ENCODE results near the gene PIP4P1. TPM values are rescaled to one million over a fixed set of nuclear protein-coding genes. Genes with fewer than 3 reads are reported as not detected.

PIP4P1 gene
- total and polyA plus RNA-seq, 9 of the 15 experiments (the other 6 are each of a cell fraction or from before 2014, with no cell fraction given) = 5.3 to 20.9 (median 10.7) TPM

- no peak for TF ChIP-seq TCF15 (CRISPR knock-in tag; IDR thresholded peaks at IDR 0.05)
- no peak for TF ChIP-seq PCBP2 (IDR thresholded peaks at IDR 0.05; ENCODE audit: low read depth, low read length, poor library complexity, severe bottlenecking)
- TF ChIP-seq ATF1 (CRISPR knock-in tag; IDR thresholded peaks at IDR 0.05) = no peak
- peak; percentile 84 for TF ChIP-seq ATF1 (tag; IDR thresholded peaks at IDR 0.05)
- no peak for TF ChIP-seq ZNF280B (CRISPR knock-in tag; IDR thresholded peaks at IDR 0.05)
- TF ChIP-seq PCBP1 (IDR thresholded peaks at IDR 0.05; ENCODE audit: low read depth, low read length, poor library complexity, severe bottlenecking) = no peak
- TF ChIP-seq ZNF217 (CRISPR knock-in tag; IDR thresholded peaks at IDR 0.05) = no peak
- TF ChIP-seq RBM22 (IDR thresholded peaks at IDR 0.05; ENCODE audit: low read depth, low read length, poor library complexity, severe bottlenecking) = no peak
- 0 out of 2 replicates have a peak, but pooled peaks have one; percentile 56 for TF ChIP-seq E2F3 (CRISPR knock-in tag; IDR thresholded peaks at IDR 0.05)
- no peak for TF ChIP-seq SAFB2 (IDR thresholded peaks at IDR 0.05; ENCODE audit: borderline replicate concordance, low read depth, low read length, severe bottlenecking)
- TF ChIP-seq USF2 (CRISPR knock-in tag; IDR thresholded peaks at IDR 0.05) = no peak
- no peak for TF ChIP-seq U2AF2 (optimal IDR thresholded peaks at IDR 0.05; ENCODE audit: low read depth, low read length)
- peak; percentile 91 for TF ChIP-seq PRDM10 (IDR thresholded peaks at IDR 0.05; ENCODE audit: partially characterized antibody)
- TF ChIP-seq GMEB1 (CRISPR knock-in tag; IDR thresholded peaks at IDR 0.05) = no peak
- peak; percentile 46 for TF ChIP-seq L3MBTL2 (IDR thresholded peaks at IDR 0.05)
- TF ChIP-seq BHLHE40 (IDR thresholded peaks at IDR 0.05; ENCODE audit: low read length) = no peak
- no peak for TF ChIP-seq MED1 (CRISPR knock-in tag; IDR thresholded peaks at IDR 0.05; ENCODE audit: borderline replicate concordance)
- no peak for TF ChIP-seq ZNF23 (CRISPR knock-in tag; IDR thresholded peaks at IDR 0.05)
- TF ChIP-seq SMAD3 (CRISPR knock-in tag; conservative IDR thresholded peaks at IDR 0.05) = no peak
- 0 out of 2 replicates have a peak, but pooled peaks have one; percentile 11 for TF ChIP-seq ATF7 (IDR thresholded peaks at IDR 0.05)
Measured at GRCh38 chr14:20455355-20456300, 5.6 kb downstream of the PIP4P1 start (continued).
